SU-DHL-6 (cell line): Measurements from ENCODE around the gene PRDM11.

Experiments
- CTCF ChIP-seq: fragments of 200-600 bp; sonication (generic); IDR thresholded peaks from one replicate; pipeline ENCODE4 v1.5.1; 2017; ENCODE audit warnings: antibody characterized with exemption, mild to moderate bottlenecking, low read length, moderate library complexity; ENCODE audit not compliant: insufficient read depth, poor library complexity, severe bottlenecking
- EZH2phosphoT487 ChIP-seq: fragments of 200-600 bp; sonication (generic), shearing (Covaris generic); conservative IDR thresholded peaks from 2 replicates; pipeline ENCODE4 v1.6.1; 2018; ENCODE audit warnings: mild to moderate bottlenecking, antibody characterized with exemption, low read length, moderate library complexity, mixed read lengths

DNA sequence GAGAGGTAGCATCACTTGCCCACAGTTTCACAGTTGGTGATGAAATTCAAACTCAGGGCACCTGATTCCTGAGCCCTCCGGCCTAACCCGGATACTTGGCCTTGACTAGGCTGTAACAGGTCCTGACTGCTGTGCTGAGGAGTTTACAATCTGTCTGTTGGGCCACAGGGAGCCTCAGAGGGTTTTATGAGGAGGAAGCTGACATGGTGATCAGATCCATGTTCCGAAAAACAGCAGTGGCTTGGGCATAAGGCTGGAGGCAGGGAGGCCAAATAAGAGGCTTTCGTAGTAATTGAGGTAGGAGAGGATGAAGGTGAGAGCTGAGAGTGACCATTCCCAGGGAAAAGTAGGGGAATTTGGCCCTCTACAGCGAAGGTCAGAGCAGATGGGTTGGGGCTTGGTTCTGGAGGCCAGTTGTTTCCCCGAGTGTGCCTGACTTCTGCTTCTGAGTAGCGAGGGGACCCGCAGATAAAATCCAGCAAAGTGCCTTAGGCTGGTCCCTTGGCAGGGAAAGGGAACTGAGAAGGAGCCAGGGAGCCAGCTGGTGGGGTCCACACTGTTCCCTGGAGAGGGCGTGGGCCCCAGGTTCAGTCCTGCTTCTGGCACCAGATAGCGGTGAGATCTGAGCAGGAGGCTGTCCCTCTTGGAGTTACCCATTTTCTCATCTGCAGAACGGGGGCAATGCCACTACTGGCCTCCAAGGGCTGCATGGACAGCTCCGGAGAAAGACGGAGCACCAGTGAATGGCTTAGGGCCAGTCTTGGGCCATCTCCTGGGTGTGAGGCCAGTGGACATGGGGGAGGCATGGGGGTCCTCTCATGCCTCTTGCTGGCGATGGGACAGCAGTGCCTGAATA lies 6.5 kb downstream of the PRDM11 start:
- no peak for TF ChIP-seq CTCF
- no peak for TF ChIP-seq EZH2phosphoT487
